OCI-LY3 (cell line): Measurements from ENCODE around the gene UNC13B.

Source experiments
- CTCF ChIP-seq: fragments of 200-600, 300-600 bp; sonication (generic); IDR thresholded peaks from 2 replicates; pipeline ENCODE4 v1.5.1; 2014; ENCODE audit warnings: antibody characterized with exemption, low read length, low read depth
- EZH2phosphoT487 ChIP-seq: fragments of 200-600 bp; shearing (Covaris generic); IDR thresholded peaks from 2 replicates; pipeline ENCODE4 v1.6.1; 2018; ENCODE audit warnings: antibody characterized with exemption, mixed run types, low read depth

DNA sequence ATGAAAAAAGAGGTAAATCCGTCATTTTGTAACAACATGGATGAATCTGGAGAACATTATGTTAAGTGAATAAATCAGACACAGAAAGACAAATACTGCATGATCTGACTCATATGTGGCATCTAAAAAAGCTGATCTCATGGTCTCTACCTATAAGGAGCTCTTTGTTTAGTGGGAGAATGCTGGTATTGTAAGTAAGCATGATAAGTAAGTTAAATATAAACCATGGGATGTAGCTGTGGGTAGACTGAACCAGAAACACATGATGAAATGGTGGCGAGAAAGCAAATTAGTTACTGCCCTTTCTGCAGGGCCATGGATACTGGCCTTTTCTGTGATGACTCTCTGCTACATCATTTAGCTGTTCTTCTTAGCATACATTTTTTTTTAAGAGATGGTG, 261.7 kb downstream of the UNC13B start:
- TF ChIP-seq CTCF (no peak), EZH2phosphoT487 (no peak)
